Smooth muscle cell (in vitro differentiated cells): ENCODE results near the gene C22orf23. TPM values are rescaled to one million over a fixed set of nuclear protein-coding genes. Genes with fewer than 3 reads are reported as not detected.
"Not testable (repeated sequence)": the region's sequence is repeated elsewhere in the genome, so short reads cannot be mapped to it uniquely, and the experiment has no call there.

Experiments used
- DNase-seq: peaks from one replicate; lab custom pipeline; 2025; ENCODE audit not compliant: unreplicated experiment; lab: John Stamatoyannopoulos, UW
- H2AFZ ChIP-seq: fragments of 200-600 bp; sonication (generic); 2 replicates; pipeline ENCODE4 v1.6.0; 2016; ENCODE audit warnings: antibody characterized with exemption, low read depth, mild to moderate bottlenecking
- H3F3A ChIP-seq: fragments of 200-600 bp; sonication (generic); 2 replicates; pipeline ENCODE4 v1.6.0; 2017; ENCODE audit warnings: antibody characterized with exemption, low read depth
- H3K27ac ChIP-seq: fragments of 200-600 bp; sonication (generic); 2 replicates; pipeline ENCODE4 v1.5.1; 2016; ENCODE audit warnings: low read depth, mild to moderate bottlenecking
- H3K27me3 ChIP-seq: fragments of 200-600 bp; sonication (generic); 2 replicates; pipeline ENCODE4 v1.6.1; 2016; ENCODE audit warnings: low read depth, mild to moderate bottlenecking
- H3K36me3 ChIP-seq: fragments of 200-600 bp; sonication (generic); 2 replicates; pipeline ENCODE4 v1.5.1; 2016; ENCODE audit warnings: low read depth
- H3K4me1 ChIP-seq: fragments of 200-600 bp; sonication (generic); 2 replicates; pipeline ENCODE4 v1.5.1; 2016; ENCODE audit warnings: low read depth
- H3K4me2 ChIP-seq: fragments of 200-600 bp; sonication (generic); 2 replicates; pipeline ENCODE4 v1.6.0; 2016; ENCODE audit warnings: mild to moderate bottlenecking
- H3K4me3 ChIP-seq: fragments of 200-600 bp; sonication (generic); 2 replicates; pipeline ENCODE4 v1.5.1; 2016; ENCODE audit warnings: mild to moderate bottlenecking
- H3K79me2 ChIP-seq: fragments of 200-600 bp; sonication (generic); 2 replicates; pipeline ENCODE4 v1.6.0; 2016; ENCODE audit warnings: low read depth, mild to moderate bottlenecking
- H3K9ac ChIP-seq: fragments of 200-600 bp; sonication (generic); 2 replicates; pipeline ENCODE4 v1.6.0; 2016; ENCODE audit warnings: low read depth
- H3K9me3 ChIP-seq: fragments of 200-600 bp; sonication (generic); replicated peaks from 2 replicates; pipeline ENCODE4 v1.5.1; 2016; ENCODE audit warnings: low read depth
- H4K20me1 ChIP-seq: fragments of 200-600 bp; sonication (generic); 2 replicates; pipeline ENCODE4 v1.6.0; 2016; ENCODE audit warnings: low read depth
- CTCF ChIP-seq: fragments of 200-600 bp; sonication (generic); IDR thresholded peaks from 2 replicates; pipeline ENCODE4 v1.5.1; 2017; ENCODE audit warnings: borderline replicate concordance, mild to moderate bottlenecking, antibody characterized with exemption; ENCODE audit not compliant: insufficient read depth, poor library complexity, severe bottlenecking
- WGBS: methylation state at CpG from one replicate; pipeline ENCODE4 v1.1.7; 2016; ENCODE audit warnings: low lambda C conversion rate; 5-methylcytosine and 5-hydroxymethylcytosine counted together
- polyA plus RNA-seq: library from polyadenylated mRNA; unstranded; fragments of >200 nt; fragmentation: Nextera tagmentation; extraction: Ambion mirVana; gene quantifications from 2 replicates; pipeline ENCODE4 v1.2.1, GENCODE V29; 2016
- total RNA-seq: library from RNA; depleted of rRNA; stranded (reverse); fragments of >200 nt; gene quantifications from 2 replicates; pipeline ENCODE4 v1.2.3, GENCODE V29; 2014

The C22orf23 gene
- total and polyA plus RNA-seq, 2 experiments from 2014 or later = 0.18 to 2.4 TPM

DNA sequence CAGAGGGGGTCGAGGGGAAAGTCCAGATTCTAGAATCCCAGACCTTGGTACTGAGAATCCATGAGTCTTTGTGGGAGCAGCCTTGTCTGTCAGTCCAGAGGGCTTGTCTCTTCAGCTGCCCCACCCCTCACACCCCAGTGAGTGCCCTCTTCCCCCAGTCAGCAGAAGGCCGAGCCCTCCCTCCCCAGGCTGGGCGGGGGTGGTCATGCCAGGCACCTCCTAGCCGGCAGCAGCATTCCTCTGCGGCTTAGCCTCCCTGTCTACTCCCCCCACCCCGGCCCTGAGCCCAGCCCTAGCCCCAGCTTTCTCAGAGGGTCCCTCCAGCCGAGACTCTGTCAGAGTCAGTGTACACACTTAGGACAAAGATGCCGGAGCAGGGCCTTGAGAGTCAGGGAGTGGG is 26.4 kb upstream of the C22orf23 start:
- H3K27ac ChIP-seq = no peak overlapping the region
- H3K9ac ChIP-seq = no peak overlapping the region
- H3K79me2 ChIP-seq = no peaks in the 10 kb centered on the region
- H4K20me1 ChIP-seq = peaks cover 34% of the 10 kb centered on the region
- H3K36me3 ChIP-seq = no peaks in the 10 kb centered on the region
- H3K27me3 ChIP-seq = peaks cover 38% of the 10 kb centered on the region
- H3K4me1 ChIP-seq = peaks cover 9% of the 10 kb centered on the region
- H3F3A ChIP-seq = no peaks in the 10 kb centered on the region
- H3K4me3 ChIP-seq = no peak overlapping the region
- H2AFZ ChIP-seq = no peak overlapping the region
- 83% methylated on average over 6 of the region's 8 CpGs for WGBS
- no peak overlapping the region for H3K4me2 ChIP-seq
- no peak for TF ChIP-seq CTCF
- no peak for DNase-seq
- H3K9me3 ChIP-seq = no peaks in the 10 kb centered on the region

DNA sequence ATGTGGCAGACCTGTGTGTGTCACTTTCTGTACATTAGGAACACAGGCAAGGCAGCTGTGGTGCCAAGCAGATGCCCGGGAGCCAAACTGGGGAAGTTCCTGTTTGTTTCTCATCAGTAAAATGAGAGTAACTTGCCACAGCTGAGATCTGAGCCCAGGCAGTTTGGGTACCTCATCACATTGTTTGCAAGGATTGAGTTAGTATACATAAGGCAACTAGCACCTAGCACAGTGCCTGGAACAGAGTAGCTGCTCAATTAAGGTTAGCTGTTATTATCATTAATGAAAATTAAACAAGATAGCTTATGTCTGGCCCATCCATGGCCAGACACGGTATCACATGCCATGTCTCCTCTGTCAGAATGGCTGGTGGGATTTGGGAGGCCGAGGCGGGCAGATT is 23.1 kb upstream of the C22orf23 start:
- Histone ChIP-seq H3K27me3 (peaks cover 6% of the 10 kb centered on the region), H3K9ac (no peak overlapping the region), H3K4me1 (peaks cover 9% of the 10 kb centered on the region), H3K79me2 (no peaks in the 10 kb centered on the region), H2AFZ (no peak overlapping the region), H3K4me2 (no peak overlapping the region), H3K36me3 (no peaks in the 10 kb centered on the region), H3K4me3 (no peak overlapping the region), H3F3A (no peaks in the 10 kb centered on the region), H3K9me3 (no peaks in the 10 kb centered on the region), H3K27ac (no peak overlapping the region), H4K20me1 (peaks cover 7% of the 10 kb centered on the region)
- DNase-seq = no peak
- TF ChIP-seq CTCF = no peak
- 97% methylated on average over 4 of the region's 4 CpGs for WGBS

GRCh38 chr22:37976022-37976421 is 22.6 kb upstream of the C22orf23 start:
- not testable (repeated sequence) for H3K4me1 ChIP-seq, H3K9ac ChIP-seq, H3K36me3 ChIP-seq, H2AFZ ChIP-seq, H3K79me2 ChIP-seq, H3K4me3 ChIP-seq, H3K27ac ChIP-seq, H3K4me2 ChIP-seq, H3K27me3 ChIP-seq, H4K20me1 ChIP-seq, H3F3A ChIP-seq, DNase-seq, H3K9me3 ChIP-seq
- WGBS = 88% methylated on average over 8 of the region's 8 CpGs

DNA sequence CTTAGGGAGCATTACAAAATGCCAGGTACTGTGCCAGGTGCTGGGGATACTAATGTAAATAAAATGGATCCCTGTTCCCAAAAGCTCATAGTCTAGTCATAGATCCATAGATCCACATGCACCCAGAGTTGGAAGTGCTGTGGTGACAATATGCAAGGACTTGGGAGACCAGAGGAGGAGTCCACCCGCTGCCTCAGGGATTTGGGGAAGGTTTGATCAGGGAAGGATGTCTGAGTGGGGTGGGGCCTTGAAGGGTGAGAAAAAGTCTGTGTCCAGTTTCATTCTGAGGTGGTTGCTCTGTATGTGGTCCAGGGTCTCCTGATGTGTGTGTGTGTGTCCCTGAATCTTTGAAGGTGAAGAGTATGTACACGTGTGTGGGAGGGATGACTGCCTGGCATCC is 21.8 kb upstream of the C22orf23 start:
- no peak overlapping the region for H3K4me3 ChIP-seq
- no peaks in the 10 kb centered on the region for H4K20me1 ChIP-seq
- no peaks in the 10 kb centered on the region for H3K79me2 ChIP-seq
- H3K27me3 ChIP-seq = no peaks in the 10 kb centered on the region
- no peak overlapping the region for H3K27ac ChIP-seq
- no peak for DNase-seq
- H3K9me3 ChIP-seq = no peaks in the 10 kb centered on the region
- peaks cover 7% of the 10 kb centered on the region for H3K4me1 ChIP-seq
- WGBS = 96% methylated on average over 2 of the region's 2 CpGs
- H3K9ac ChIP-seq = no peak overlapping the region
- no peaks in the 10 kb centered on the region for H3F3A ChIP-seq
- TF ChIP-seq CTCF = no peak
- H3K36me3 ChIP-seq = no peaks in the 10 kb centered on the region
- H3K4me2 ChIP-seq = no peak overlapping the region
- H2AFZ ChIP-seq = no peak overlapping the region
